Adipocyte (in vitro differentiated cells): ENCODE data around the gene DNM2.

ENCODE experiments used
- DNase-seq: peaks from one replicate; pipeline ENCODE4 v3.0.0-alpha.2; 2015; ENCODE audit warnings: low read depth
- H3K27me3 ChIP-seq: replicated peaks from 2 replicates; pipeline ENCODE4 v1.7.0; 2013; ENCODE audit warnings: mild to moderate bottlenecking, low read length, moderate library complexity; ENCODE audit not compliant: control insufficient read depth, insufficient read depth
- H3K36me3 ChIP-seq: 2 replicates; pipeline ENCODE4 v1.7.0; 2013; ENCODE audit warnings: low read length, mild to moderate bottlenecking, moderate library complexity; ENCODE audit not compliant: control insufficient read depth, insufficient read depth, severe bottlenecking
- H3K4me1 ChIP-seq: 2 replicates; pipeline ENCODE4 v1.7.0; 2013; ENCODE audit warnings: mild to moderate bottlenecking, low read length, moderate library complexity; ENCODE audit not compliant: control insufficient read depth, insufficient read depth
- H3K4me3 ChIP-seq: 2 replicates; pipeline ENCODE4 v1.7.0; 2013; ENCODE audit warnings: mild to moderate bottlenecking, low read length, moderate library complexity
- H3K9ac ChIP-seq: 2 replicates; pipeline ENCODE4 v1.7.0; 2013; ENCODE audit warnings: mild to moderate bottlenecking, low read length, moderate library complexity
- H3K9me3 ChIP-seq: 2 replicates; pipeline ENCODE4 v1.7.0; 2013; ENCODE audit warnings: mild to moderate bottlenecking, low read length, moderate library complexity; ENCODE audit not compliant: control insufficient read depth

The DNM2 gene

GRCh38 chr19:10826231-10826630 is 108.4 kb downstream of the DNM2 start:
- Histone ChIP-seq H3K4me3 (no peak overlapping the region), H3K4me1 (peaks cover 6% of the 10 kb centered on the region), H3K9me3 (no peaks in the 10 kb centered on the region), H3K9ac (no peak overlapping the region), H3K27me3 (no peaks in the 10 kb centered on the region), H3K36me3 (peaks cover 60% of the 10 kb centered on the region)
- DNase-seq: no peak

DNA sequence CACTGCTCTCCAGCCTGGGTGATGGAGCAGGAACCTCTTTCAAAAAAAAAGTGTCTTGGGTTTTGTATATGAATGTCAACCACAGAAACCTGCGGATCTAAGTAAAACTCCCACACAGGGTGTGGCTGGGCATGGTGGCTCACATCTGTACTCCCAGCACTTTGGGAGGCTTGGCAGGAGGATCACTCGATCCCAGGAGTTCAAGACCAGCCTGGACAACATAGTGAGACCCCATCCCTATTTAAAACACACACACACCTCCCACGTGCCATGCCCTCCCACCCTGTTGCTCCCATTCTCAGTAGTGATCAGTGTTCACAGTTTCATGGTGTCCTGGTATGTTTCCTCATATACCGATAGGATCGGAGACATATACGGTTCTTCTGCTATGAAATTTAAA is 109.0 kb downstream of the DNM2 start:
- no peak for DNase-seq
- H3K9me3 ChIP-seq: no peaks in the 10 kb centered on the region
- H3K4me3 ChIP-seq: no peak overlapping the region
- peaks cover 6% of the 10 kb centered on the region for H3K4me1 ChIP-seq
- no peaks in the 10 kb centered on the region for H3K27me3 ChIP-seq
- H3K9ac ChIP-seq: no peak overlapping the region
- peaks cover 59% of the 10 kb centered on the region for H3K36me3 ChIP-seq

GRCh38 chr19:10828981-10829821 is 111.3 kb downstream of the DNM2 start:
- H3K36me3 ChIP-seq: peaks cover 71% of the 10 kb centered on the region

GRCh38 chr19:10829967-10830366 is 112.1 kb downstream of the DNM2 start:
- peaks cover 8% of the 10 kb centered on the region for H3K4me1 ChIP-seq
- DNase-seq: no peak
- H3K27me3 ChIP-seq: no peaks in the 10 kb centered on the region
- H3K9ac ChIP-seq: no peak overlapping the region
- no peak overlapping the region for H3K4me3 ChIP-seq
- peaks cover 64% of the 10 kb centered on the region for H3K36me3 ChIP-seq
- no peaks in the 10 kb centered on the region for H3K9me3 ChIP-seq

More at GRCh38 chr19:10828981-10829821, 111.3 kb downstream of the DNM2 start:
- Histone ChIP-seq H3K27me3 (no peaks in the 10 kb centered on the region), H3K4me1 (peaks cover 6% of the 10 kb centered on the region), H3K9ac (no peak overlapping the region), H3K4me3 (no peak overlapping the region), H3K9me3 (no peaks in the 10 kb centered on the region)
- no peak for DNase-seq

- Histone ChIP-seq H3K36me3 (peaks cover 62% of the 10 kb centered on the region), H3K4me3 (no peak overlapping the region), H3K9ac (no peak overlapping the region), H3K4me1 (peaks cover 12% of the 10 kb centered on the region), H3K27me3 (no peaks in the 10 kb centered on the region), H3K9me3 (no peaks in the 10 kb centered on the region)
- DNase-seq: no peak
Observed at GRCh38 chr19:10830370-10830769, 112.5 kb downstream of the DNM2 start.

DNA sequence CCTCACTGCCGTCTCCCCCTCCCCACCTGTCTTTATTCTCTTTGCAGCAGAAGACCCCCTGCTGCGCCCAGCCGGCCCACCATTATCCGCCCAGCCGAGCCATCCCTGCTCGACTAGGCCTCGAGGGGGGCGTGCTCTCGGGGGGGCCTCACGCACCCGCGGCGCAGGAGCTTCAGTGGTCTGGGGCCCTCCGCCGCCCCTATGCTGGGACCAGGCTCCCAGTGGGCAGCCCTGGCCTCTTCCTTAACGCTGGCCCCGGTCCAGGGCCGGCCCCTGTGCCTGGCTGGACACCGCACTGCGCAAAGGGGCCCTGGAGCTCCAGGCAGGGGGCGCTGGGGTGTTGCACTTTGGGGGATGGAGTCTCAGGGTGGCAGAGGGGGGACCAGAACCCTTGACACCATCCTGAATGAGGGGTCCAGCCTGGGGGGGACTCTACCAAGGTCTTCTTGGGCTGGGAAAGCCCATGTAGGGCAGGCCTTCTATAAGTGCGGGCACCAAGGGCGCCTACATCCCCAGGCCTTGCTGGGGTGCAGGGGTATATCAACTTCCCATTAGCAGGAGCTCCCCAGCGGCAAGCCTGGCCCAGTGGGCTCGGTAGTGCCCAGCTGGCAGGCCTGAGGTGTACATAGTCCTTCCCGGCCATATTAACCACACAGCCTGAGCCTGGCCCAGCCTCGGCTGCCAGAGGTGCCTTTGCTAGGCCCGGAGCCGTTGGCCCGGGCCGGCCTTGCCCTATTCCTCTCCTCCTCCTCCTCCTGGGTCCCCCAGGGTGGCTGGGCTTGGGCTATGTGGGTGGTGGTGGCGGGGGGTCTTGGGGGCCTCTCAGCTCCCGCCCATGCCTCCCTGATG is 113.3 kb downstream of the DNM2 start:
- Histone ChIP-seq H3K36me3 (peaks cover 57% of the 10 kb centered on the region), H3K4me1 (peaks cover 9% of the 10 kb centered on the region)

GRCh38 chr19:10831987-10832938 is 114.4 kb downstream of the DNM2 start:
- DNase-seq: no peak
- Histone ChIP-seq H3K27me3 (no peaks in the 10 kb centered on the region), H3K4me1 (peaks cover 15% of the 10 kb centered on the region), H3K9ac (no peak overlapping the region), H3K36me3 (peaks cover 47% of the 10 kb centered on the region), H3K9me3 (no peaks in the 10 kb centered on the region), H3K4me3 (no peak overlapping the region)

More for the DNA sequence above, 113.3 kb downstream of the DNM2 start:
- no peak overlapping the region for H3K4me3 ChIP-seq
- DNase-seq: no peak
- no peaks in the 10 kb centered on the region for H3K9me3 ChIP-seq
- H3K9ac ChIP-seq: no peak overlapping the region
- no peaks in the 10 kb centered on the region for H3K27me3 ChIP-seq

GRCh38 chr19:10832939-10833296 is 115.0 kb downstream of the DNM2 start:
- Histone ChIP-seq H3K4me1 (peaks cover 15% of the 10 kb centered on the region), H3K9me3 (no peaks in the 10 kb centered on the region), H3K36me3 (peaks cover 44% of the 10 kb centered on the region), H3K27me3 (no peaks in the 10 kb centered on the region), H3K4me3 (no peak overlapping the region), H3K9ac (no peak overlapping the region)
- DNase-seq: no peak

DNA sequence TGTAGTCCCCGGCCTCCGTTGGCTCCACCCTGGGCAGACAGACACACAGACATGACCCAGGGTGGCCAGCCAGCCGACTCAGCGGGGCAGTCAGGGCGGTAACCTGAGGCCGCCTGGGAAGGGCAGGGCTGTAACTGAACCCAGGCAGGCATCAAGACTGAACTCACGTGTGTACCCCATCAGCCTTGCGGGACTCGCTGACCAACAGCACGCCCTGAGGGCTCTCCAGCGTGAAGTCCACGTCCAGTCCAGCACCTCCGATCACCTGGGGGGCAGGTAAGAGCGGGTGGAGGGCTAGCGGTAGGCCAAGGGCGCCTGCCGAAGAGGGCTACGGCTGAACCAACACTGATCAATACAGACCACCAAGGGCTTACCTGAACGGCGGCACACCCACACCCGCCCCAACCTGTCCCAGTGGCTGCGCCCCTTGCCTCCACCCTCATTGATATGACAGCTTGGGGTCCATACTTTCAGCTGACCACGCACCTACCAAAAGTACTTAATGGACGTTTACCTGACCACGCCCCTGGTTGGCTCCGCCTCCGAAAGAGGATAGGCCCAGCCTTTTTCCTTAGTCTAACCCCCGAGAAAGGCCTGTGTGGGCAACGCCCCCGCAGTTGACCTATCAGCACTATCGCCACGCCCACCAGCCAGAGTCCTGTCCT is 117.3 kb downstream of the DNM2 start:
- no peak for DNase-seq

GRCh38 chr19:10835754-10836478 is 118.0 kb downstream of the DNM2 start, which contains the start of gene TMED1:
TSS of gene TMED1 (minus strand) at chr19:10836212. CDS start at chr19:10836191, 21 bp downstream.
- H3K27me3 ChIP-seq: no peaks in the 10 kb centered on the region
- peak within 1 kb of the TSS; percentile 86 for H3K4me3 ChIP-seq
- peaks cover 25% of the 10 kb centered on the region for H3K36me3 ChIP-seq
- H3K9ac ChIP-seq: peak within 1 kb of the TSS; percentile 99
- H3K4me1 ChIP-seq: peaks cover 15% of the 10 kb centered on the region
- peak; percentile 100 for DNase-seq
- H3K9me3 ChIP-seq: no peaks in the 10 kb centered on the region

More for the DNA sequence above, 117.3 kb downstream of the DNM2 start:
- Histone ChIP-seq H3K27me3 (no peaks in the 10 kb centered on the region), H3K9ac (peak overlapping the region; percentile 51), H3K36me3 (peaks cover 30% of the 10 kb centered on the region), H3K9me3 (no peaks in the 10 kb centered on the region), H3K4me3 (peak overlapping the region; percentile 86), H3K4me1 (peaks cover 15% of the 10 kb centered on the region)
